ENCODE results near the gene OR52K2. TPM values are rescaled to one million over a fixed set of nuclear protein-coding genes. Genes with fewer than 3 reads are reported as not detected.
"Not testable (repeated sequence)": the region's sequence is repeated elsewhere in the genome, so short reads cannot be mapped to it uniquely, and the experiment has no call there.

The OR52K2 gene
- polyA plus RNA-seq (2011; rRNA removed) (not detected in 2 replicates), polyA plus RNA-seq (2017; fragmentation: RNase III; extraction: RNeasy Plus Mini Kit Qiagen cat#74134 plus additional on column Dnase treatment) (not detected in 3 replicates), polyA minus RNA-seq (2011; rRNA and poly(A)+ RNA removed) (not detected in 2 replicates)
- not detected in 2 replicates for polyA plus RNA-seq (2012; cell fraction: cytosol; rRNA removed)
- not detected in 2 replicates for polyA plus RNA-seq (2012; cell fraction: nucleus; rRNA removed)

DNA sequence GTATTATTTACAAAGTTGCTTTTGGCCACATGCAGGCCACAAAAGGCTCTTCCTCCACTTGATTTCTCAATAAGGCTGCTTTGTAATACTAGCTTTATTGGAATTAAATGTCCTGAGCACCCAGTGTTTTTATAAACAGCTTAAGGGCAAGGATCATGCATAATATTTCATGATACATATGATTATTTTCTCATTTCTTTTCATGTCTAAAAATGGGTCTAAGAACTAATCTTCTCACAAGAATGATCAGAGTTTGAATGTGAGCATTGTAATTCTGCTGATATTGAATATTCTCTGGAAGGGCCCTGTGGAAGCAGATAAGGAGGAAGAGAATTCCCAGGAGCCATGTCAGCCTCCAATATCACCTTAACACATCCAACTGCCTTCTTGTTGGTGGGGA is at the start of gene OR52K2:
Gene OR52K2 (plus strand): TSS at position 301 of the 400 bp plus-strand sequence. CDS start 45 bp downstream, at position 346.
- ATAC-seq, result no peak
- Histone ChIP-seq H3K4me1 (no peaks in the 10 kb centered on the region), H3K4me3 (no peak within 1 kb of the TSS), H3K27ac (no peak within 1 kb of the TSS), H3K4me2 (no peak within 1 kb of the TSS), H3K9me3 (no peaks in the 10 kb centered on the region)
- FAIRE-seq, result no peak
- TF ChIP-seq, protein P1, sequence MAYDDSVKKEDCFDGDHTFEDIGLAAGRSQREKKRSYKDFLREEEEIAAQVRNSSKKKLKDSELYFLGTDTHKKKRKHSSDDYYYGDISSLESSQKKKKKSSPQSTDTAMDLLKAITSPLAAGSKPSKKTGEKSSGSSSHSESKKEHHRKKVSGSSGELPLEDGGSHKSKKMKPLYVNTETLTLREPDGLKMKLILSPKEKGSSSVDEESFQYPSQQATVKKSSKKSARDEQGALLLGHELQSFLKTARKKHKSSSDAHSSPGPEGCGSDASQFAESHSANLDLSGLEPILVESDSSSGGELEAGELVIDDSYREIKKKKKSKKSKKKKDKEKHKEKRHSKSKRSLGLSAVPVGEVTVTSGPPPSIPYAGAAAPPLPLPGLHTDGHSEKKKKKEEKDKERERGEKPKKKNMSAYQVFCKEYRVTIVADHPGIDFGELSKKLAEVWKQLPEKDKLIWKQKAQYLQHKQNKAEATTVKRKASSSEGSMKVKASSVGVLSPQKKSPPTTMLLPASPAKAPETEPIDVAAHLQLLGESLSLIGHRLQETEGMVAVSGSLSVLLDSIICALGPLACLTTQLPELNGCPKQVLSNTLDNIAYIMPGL (CRISPR knock-in tag; IDR thresholded peaks at IDR 0.05; ENCODE audit: borderline replicate concordance), result no peak
- TF ChIP-seq, protein P2, sequence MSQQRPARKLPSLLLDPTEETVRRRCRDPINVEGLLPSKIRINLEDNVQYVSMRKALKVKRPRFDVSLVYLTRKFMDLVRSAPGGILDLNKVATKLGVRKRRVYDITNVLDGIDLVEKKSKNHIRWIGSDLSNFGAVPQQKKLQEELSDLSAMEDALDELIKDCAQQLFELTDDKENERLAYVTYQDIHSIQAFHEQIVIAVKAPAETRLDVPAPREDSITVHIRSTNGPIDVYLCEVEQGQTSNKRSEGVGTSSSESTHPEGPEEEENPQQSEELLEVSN (IDR thresholded peaks at IDR 0.05; ENCODE audit: borderline replicate concordance, low read depth), result no peak
- ChIA-PET POLR2A (no interaction called here), CTCF (no interaction called here)
- DNase-seq (ENCODE audit: low read depth in 1 of 2, low spot score in 1 of 2), result no peak

DNA sequence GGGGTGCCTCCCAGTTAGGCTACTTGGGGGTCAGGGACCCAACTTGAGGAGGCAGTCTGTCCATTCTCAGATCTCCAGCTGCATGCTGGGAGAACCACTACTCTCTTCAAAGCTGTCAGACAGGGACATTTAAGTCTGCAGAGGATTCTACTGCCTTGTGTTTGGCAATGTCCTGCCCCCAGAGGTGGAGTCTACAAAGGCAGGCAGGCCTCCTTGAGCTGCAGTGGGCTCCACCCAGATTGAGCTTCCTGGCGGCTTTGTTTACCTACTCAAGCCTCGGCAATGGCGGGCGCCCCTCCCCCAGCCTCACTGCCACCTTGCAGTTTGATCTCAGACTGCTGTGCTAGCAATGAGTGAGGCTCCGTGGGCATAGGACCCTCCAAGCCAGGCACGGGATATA is 42.9 kb upstream of the OR52K2 start:
- POLR2A ChIA-PET; FAIRE-seq; DNase-seq (ENCODE audit: low read depth in 1 of 2, low spot score in 1 of 2); H3K4me3 ChIP-seq; H3K9me3 ChIP-seq; H3K4me1 ChIP-seq; ATAC-seq; CTCF ChIA-PET; H3K4me2 ChIP-seq; H3K27ac ChIP-seq: not testable (repeated sequence)
- 0% methylated on average over 2 of the region's 6 CpGs for WGBS (ENCODE audit: missing lambda C conversion rate)

DNA sequence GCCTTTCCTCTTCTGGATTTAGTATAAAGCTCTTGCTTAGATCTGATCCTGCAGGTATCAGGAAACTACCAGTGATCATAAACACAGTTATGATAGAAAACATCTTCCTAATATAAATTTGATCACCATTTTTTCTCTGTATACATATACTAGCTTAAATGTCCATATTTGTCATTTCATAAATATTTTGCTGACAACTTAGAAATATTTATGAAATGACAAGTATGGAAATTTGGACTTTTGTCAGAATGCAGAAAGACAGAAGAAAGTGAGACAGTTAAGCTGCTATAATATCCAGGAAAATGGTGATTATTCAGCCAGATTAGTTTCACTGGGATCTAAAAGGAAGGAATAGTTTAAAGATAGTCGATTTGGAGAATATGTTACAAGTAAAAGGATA is 32.8 kb upstream of the OR52K2 start:
- H3K4me3 ChIP-seq, result no peak overlapping the region
- DNase-seq (ENCODE audit: low read depth in 1 of 2, low spot score in 1 of 2) (no peak), FAIRE-seq (no peak), ATAC-seq (no peak)
- TF ChIP-seq POLR2AphosphoS2 (conservative IDR thresholded peaks at IDR 0.05; ENCODE audit: low read length) (no peak), MAFK (IDR thresholded peaks at IDR 0.05; ENCODE audit: partially characterized antibody) (peak; percentile 14)
- WGBS (ENCODE audit: missing lambda C conversion rate), result 0% methylated on average over 1 of the region's 1 CpG
- no peaks in the 10 kb centered on the region for H3K9me3 ChIP-seq
- ChIA-PET POLR2A (no interaction called here), CTCF (interaction anchor here (1.3 to 1.7 kb wide), 2 partner anchors 8 to 229 kb away, joined by 4 to 6 read pairs; no protein-coding TSS in a partner anchor)
- no peak overlapping the region for H3K4me2 ChIP-seq
- H3K4me1 ChIP-seq, result no peaks in the 10 kb centered on the region
- no peak overlapping the region for H3K27ac ChIP-seq

DNA sequence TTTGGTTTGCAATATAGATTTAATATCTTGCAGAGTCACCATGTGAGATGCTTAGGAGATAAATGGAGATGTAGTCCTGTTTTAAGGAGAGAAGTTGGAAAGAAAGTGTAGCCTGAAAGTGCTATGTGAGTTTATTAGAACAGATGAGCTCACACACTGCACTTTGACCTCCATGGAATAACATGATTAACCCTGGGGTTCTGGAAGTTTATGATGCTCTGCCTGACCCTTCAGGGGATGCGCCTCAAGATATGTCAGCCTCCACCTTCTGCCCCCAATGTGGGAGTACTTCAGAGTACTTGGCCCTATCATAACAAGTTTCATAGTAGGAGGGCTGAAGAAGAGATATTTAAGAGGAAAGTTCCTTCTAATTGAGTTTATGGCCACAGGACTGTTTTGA is 32.3 kb upstream of the OR52K2 start:
- DNase-seq (ENCODE audit: low read depth in 1 of 2, low spot score in 1 of 2) (no peak), FAIRE-seq (no peak), ATAC-seq (no peak)
- Histone ChIP-seq H3K27ac (no peak overlapping the region), H3K9me3 (no peaks in the 10 kb centered on the region), H3K4me2 (no peak overlapping the region), H3K4me3 (no peak overlapping the region), H3K4me1 (no peaks in the 10 kb centered on the region)
- ChIA-PET POLR2A (no interaction called here), CTCF (interaction anchor here (1.3 kb wide), 1 partner anchor 8 kb away, joined by 4 read pairs; no protein-coding TSS in a partner anchor)
- 50% methylated on average over 1 of the region's 1 CpG for whole genome bisulfite sequencing (ENCODE audit: missing lambda C conversion rate)
- TF ChIP-seq, protein P2 (IDR thresholded peaks at IDR 0.05; ENCODE audit: borderline replicate concordance, low read depth), result no peak
- TF ChIP-seq, protein P3, sequence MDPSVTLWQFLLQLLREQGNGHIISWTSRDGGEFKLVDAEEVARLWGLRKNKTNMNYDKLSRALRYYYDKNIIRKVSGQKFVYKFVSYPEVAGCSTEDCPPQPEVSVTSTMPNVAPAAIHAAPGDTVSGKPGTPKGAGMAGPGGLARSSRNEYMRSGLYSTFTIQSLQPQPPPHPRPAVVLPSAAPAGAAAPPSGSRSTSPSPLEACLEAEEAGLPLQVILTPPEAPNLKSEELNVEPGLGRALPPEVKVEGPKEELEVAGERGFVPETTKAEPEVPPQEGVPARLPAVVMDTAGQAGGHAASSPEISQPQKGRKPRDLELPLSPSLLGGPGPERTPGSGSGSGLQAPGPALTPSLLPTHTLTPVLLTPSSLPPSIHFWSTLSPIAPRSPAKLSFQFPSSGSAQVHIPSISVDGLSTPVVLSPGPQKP (IDR thresholded peaks at IDR 0.05; ENCODE audit: low read depth, low read length), result no peak
- no peak for TF ChIP-seq JUN (IDR thresholded peaks at IDR 0.05)
- no peak for TF ChIP-seq ZFP36 (IDR thresholded peaks at IDR 0.05; ENCODE audit: borderline replicate concordance, partially characterized antibody)
- TF ChIP-seq, protein P4, sequence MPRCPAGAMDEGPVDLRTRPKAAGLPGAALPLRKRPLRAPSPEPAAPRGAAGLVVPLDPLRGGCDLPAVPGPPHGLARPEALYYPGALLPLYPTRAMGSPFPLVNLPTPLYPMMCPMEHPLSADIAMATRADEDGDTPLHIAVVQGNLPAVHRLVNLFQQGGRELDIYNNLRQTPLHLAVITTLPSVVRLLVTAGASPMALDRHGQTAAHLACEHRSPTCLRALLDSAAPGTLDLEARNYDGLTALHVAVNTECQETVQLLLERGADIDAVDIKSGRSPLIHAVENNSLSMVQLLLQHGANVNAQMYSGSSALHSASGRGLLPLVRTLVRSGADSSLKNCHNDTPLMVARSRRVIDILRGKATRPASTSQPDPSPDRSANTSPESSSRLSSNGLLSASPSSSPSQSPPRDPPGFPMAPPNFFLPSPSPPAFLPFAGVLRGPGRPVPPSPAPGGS (IDR thresholded peaks at IDR 0.05), result no peak
- no peak for TF ChIP-seq ZNF302 (CRISPR knock-in tag; IDR thresholded peaks at IDR 0.05)
- no peak for TF ChIP-seq ZSCAN20 (CRISPR knock-in tag; IDR thresholded peaks at IDR 0.05)
- TF ChIP-seq NPAS2 (CRISPR knock-in tag; IDR thresholded peaks at IDR 0.05; ENCODE audit: borderline replicate concordance), result no peak
- TF ChIP-seq MAZ (IDR thresholded peaks at IDR 0.05; ENCODE audit: borderline replicate concordance, low read depth, low read length), result no peak
- no peak for TF ChIP-seq CEBPB (IDR thresholded peaks at IDR 0.05)
